NCI-H1436 treated with DMSO at 0.1 percent for 48 hours (cell line): ENCODE measurements around the gene PLEKHA4.
"Not testable (repeated sequence)": the region's sequence is repeated elsewhere in the genome, so short reads cannot be mapped to it uniquely, and the experiment has no call there.

ENCODE experiments used
- DNase-seq: peaks from one replicate; lab custom pipeline; 2025; lab: John Stamatoyannopoulos, UW

PLEKHA4 gene, protein sequence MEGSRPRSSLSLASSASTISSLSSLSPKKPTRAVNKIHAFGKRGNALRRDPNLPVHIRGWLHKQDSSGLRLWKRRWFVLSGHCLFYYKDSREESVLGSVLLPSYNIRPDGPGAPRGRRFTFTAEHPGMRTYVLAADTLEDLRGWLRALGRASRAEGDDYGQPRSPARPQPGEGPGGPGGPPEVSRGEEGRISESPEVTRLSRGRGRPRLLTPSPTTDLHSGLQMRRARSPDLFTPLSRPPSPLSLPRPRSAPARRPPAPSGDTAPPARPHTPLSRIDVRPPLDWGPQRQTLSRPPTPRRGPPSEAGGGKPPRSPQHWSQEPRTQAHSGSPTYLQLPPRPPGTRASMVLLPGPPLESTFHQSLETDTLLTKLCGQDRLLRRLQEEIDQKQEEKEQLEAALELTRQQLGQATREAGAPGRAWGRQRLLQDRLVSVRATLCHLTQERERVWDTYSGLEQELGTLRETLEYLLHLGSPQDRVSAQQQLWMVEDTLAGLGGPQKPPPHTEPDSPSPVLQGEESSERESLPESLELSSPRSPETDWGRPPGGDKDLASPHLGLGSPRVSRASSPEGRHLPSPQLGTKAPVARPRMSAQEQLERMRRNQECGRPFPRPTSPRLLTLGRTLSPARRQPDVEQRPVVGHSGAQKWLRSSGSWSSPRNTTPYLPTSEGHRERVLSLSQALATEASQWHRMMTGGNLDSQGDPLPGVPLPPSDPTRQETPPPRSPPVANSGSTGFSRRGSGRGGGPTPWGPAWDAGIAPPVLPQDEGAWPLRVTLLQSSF

GRCh38 chr19:48868114-48868886 is at the start of gene PLEKHA4:
PLEKHA4 (minus strand) TSS chr19:48868617; CDS start chr19:48867620, 997 bp downstream.
- no peak for DNase-seq

DNA sequence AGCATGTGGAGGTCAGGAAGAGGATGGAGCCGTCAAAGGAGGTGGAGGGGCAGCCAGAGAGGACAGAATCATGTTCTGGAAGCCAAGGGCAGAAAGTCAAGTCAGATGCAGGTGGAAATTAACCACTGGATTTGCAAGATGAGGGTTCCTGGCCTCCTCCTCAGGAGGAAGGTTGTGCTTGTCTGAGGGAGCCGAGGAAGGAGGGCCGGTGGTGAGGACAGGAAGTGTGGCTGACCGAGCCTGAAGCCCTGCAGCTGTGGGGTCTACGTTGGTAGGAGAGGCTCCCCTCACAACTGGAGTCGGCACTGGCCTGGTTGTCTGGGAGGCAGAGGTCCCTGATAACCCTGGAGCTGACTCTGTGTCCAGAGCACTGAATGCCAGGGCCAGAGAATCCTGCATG is 49.7 kb upstream of the PLEKHA4 start:
- DNase-seq: no peak

- no peak for DNase-seq
Observed at GRCh38 chr19:48915757-48916156, 47.3 kb upstream of the PLEKHA4 start.

GRCh38 chr19:48914181-48914580 is 45.8 kb upstream of the PLEKHA4 start:
- DNase-seq: no peak

GRCh38 chr19:48913114-48913889 is 44.9 kb upstream of the PLEKHA4 start:
- DNase-seq: no peak

- DNase-seq: no peak
Observed at GRCh38 chr19:48910803-48911202, 42.4 kb upstream of the PLEKHA4 start.

DNA sequence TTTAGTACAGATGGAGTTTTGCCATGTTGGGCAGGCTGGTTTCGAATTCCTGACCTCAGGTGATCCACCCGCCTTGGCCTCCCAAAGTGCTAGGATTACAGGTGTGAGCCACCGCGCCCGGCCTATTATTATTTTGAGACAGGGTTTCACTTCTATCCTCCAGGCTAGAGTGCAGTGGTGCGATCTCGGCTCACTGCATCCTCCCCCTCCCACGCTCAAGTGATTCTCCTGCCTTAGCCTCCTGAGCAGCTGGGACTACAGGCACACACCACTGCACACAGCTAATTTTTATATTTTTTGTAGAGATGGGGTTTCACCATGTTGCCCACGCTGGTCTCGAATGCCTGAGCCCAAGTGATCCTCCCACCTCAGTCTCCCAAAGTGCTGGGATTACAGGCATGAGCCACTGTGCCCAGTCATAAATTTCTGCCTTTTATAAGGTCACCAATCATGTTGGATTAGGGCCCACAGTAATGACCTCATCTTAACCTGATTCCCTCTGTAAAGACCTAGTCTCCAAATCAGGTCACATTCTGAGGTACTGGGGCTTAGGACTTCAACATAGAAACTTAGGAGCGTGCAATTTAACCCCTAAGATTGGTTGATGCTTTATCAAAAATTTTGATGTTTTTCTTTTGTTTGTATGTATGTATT is 41.1 kb upstream of the PLEKHA4 start:
- not testable (repeated sequence) for DNase-seq

GRCh38 chr19:48907671-48908070 is 39.3 kb upstream of the PLEKHA4 start:
- DNase-seq: no peak

DNA sequence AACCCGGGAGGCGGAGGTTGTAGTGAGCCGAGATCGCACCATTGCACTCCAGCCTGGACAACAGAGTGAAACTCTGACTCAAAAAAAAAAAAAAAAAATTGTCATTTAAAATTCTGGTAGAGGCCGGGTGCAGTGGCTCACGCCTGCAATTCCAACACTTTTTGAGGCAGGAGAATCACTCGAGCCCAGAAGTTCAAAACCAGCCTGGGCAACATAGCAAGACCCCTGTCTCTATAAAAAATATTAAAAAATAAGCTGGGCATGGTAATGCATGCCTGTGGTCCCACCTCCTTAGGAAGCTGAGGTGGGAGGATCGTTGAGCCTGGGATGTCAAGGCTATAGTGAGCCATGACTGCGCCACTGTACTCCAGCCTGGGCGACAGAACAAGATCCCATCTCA is 37.9 kb upstream of the PLEKHA4 start:
- DNase-seq: no peak

- no peak for DNase-seq
Observed at GRCh38 chr19:48905664-48906063, 37.2 kb upstream of the PLEKHA4 start.

- DNase-seq: not testable (repeated sequence)
Observed at GRCh38 chr19:48903788-48904187, 35.4 kb upstream of the PLEKHA4 start.

DNA sequence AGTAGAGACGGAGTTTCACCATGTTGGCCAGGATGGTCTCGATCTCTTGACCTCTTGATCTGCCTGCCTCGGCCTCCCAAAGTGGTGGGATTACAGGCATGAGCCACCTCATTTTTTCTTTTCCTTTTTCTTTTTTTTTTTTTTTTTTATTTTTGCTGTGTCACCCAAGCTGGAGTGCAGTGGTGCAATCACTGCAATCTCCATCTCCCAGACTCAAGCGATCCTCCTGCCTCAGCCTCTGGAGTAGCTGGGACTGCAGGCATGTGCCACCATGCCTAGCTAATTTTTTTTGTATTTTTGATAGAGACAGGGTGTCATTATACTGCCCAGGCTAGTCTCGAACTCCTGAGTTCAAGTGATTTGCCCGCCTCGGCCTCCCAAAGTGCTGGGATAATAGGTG is 33.9 kb upstream of the PLEKHA4 start:
- DNase-seq: not testable (repeated sequence)

DNA sequence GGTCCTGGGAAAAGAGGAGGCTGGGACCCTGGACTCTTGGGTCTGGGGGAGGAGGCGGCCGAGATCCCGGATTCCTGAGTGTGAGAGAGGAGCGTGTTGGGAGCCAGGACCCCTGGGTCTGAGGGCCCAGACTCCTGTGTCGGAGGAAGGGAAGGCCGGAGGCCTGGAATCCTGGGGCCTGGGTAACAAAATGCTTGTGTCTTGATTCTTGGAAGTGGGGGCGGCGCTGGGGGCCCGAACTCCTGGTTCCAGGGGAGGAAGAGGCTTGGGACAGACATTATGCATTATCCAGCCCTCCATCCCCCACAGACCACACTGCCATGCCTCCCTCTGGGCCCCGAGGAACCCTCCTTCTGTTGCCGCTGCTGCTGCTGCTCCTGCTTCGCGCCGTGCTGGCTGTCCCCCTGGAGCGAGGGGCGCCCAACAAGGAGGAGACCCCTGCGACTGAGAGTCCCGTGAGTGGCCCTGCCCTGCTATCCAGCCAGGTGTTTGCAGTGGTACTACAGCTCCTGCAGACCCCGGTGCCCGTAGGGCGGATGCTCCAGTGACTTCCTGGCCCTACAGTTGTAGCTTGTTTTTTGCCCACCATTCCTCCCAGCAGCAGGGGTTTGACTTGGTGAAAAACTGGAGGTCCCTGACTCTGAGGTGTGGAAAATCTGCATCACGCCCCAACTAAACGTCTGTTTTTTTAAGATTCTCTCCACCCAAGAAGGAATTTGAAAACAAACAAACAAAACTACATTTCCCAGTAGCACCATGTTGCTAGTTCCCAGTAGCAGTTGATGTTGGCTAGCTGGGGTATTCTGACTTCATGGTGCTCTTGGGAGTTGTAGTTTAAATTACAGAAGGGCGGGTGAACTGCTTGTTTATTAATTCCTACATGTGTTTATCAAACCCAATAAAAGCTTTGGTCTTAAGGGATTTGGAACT is 32.3 kb upstream of the PLEKHA4 start:
- no peak for DNase-seq

GRCh38 chr19:48899781-48900476 is 31.5 kb upstream of the PLEKHA4 start, which contains the start of gene NUCB1:
NUCB1 (plus strand) TSS chr19:48900312; CDS start chr19:48900797, 485 bp downstream.
- peak; percentile 94 for DNase-seq

DNA sequence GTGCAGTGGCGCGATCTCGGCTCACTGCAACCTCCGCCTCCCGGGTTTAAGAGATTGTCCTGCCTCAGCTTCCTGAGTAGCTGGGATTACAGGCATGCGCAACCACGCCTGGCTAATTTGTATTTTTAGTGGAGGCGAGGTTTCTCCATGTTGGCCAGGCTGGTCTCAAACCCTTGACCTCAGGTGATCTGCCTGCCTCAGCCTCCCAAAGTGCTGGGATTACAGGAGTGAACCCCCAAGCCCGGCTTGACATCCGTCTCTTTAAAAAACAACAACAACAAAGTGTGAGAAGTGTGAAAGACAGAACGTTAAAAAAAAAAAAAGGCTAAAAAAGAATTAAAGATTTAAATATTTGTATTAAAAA is 31.0 kb upstream of the PLEKHA4 start:
- DNase-seq: not testable (repeated sequence)

GRCh38 chr19:48897181-48897580 is 28.8 kb upstream of the PLEKHA4 start:
- DNase-seq: no peak

DNA sequence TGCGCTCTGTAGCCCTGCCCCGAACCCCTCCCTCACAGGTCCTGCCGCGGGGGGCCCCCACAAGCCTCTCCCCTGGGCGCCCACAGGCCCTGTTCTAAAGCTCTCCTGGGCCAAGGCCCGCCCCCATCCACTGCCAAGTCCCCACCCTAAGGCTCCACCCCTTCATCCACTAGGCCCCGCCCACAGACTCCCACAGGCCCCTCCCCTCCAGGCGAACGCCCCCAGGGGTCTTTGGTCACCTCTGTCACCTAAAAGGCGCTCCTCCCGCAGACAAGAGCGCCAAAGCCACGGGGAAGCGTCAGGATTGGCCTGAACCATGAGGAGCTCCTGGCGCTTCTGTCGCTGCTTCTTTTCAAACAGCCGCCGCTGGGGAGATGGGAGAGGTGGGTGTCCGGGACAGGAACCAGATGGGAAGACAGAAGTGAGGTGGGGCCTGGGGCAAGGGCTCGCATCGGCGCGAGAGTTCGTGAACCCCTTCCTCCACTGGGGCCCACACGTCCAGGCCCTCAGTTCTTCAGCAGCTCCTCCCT is 27.8 kb upstream of the PLEKHA4 start:
- no peak for DNase-seq

GRCh38 chr19:48895226-48895625 is 26.8 kb upstream of the PLEKHA4 start:
- DNase-seq: no peak

GRCh38 chr19:48890551-48890950 is 22.1 kb upstream of the PLEKHA4 start:
- DNase-seq: no peak
